ENCODE measurements around the gene SPDYE3.

The SPDYE3 gene

DNA sequence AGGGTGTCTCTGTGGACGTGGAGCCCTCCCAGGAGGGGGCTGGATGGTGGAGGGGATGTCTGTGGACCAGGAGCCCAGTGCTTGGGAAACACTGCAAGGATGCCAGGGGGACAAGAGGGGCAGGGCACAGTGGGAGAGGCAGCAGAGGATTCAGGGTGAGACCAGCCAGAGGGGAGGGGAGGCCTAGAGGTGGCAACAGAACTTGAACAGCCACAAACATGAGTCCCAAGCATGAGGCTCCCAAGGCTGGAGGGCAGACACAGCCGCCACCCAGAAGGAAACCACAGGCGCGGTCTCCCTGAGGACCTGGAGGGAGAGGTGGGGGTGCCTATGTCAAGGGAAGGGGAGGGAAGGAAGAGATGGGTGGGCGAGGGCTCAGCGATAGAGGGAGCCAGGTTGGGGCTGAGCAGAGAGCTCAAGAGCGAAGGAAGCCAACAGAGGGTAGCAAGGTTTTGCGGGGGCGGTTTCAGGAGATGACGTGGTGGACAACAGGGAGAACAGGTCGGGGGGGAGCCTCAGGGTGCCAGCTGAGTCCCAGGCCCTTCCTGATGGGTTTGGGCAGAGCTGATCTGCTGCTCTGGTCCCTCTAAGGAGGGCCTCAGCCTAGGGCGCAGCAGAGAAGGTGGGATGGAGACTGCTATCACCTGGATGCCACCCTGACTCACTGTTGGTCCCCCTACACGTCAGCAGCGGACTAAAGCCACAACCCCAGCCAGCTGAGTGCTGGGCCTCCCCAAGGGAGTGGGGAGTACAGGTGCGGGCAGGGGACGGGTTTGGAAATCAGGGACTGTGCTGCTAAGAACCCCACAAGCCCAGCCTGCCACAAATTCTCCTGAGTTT is 59.1 kb downstream of the SPDYE3 start:
- peaks cover 12% of the 10 kb centered on the region for H3K36me3 ChIP-seq (ENCODE audit: low read depth)
- H3K4me3 ChIP-seq (ENCODE audit: severe bottlenecking), result no peak overlapping the region
- no peaks in the 10 kb centered on the region for H3K4me1 ChIP-seq (ENCODE audit: insufficient read depth, poor library complexity, severe bottlenecking)
- no peaks in the 10 kb centered on the region for H3K9me3 ChIP-seq (ENCODE audit: severe bottlenecking)
- DNase-seq (ENCODE audit: low spot score) (peak; percentile 50), ATAC-seq (ENCODE audit: low read depth) (peak; percentile 15; the same call in 2 of the 3 replicates)
- H3K27me3 ChIP-seq (ENCODE audit: insufficient read depth, poor library complexity, severe bottlenecking), result no peaks in the 10 kb centered on the region
- H3K27ac ChIP-seq (ENCODE audit: poor library complexity, severe bottlenecking), result no peak overlapping the region
- TF ChIP-seq CTCF (IDR thresholded peaks at IDR 0.05; ENCODE audit: poor library complexity, severe bottlenecking), result no peak

- TF ChIP-seq CTCF (IDR thresholded peaks at IDR 0.05; ENCODE audit: poor library complexity, severe bottlenecking), result no peak
- Histone ChIP-seq H3K9me3 (ENCODE audit: severe bottlenecking) (no peaks in the 10 kb centered on the region), H3K27ac (ENCODE audit: poor library complexity, severe bottlenecking) (no peak overlapping the region), H3K4me3 (ENCODE audit: severe bottlenecking) (no peak overlapping the region), H3K36me3 (ENCODE audit: low read depth) (peaks cover 6% of the 10 kb centered on the region), H3K4me1 (ENCODE audit: insufficient read depth, poor library complexity, severe bottlenecking) (no peaks in the 10 kb centered on the region), H3K27me3 (ENCODE audit: insufficient read depth, poor library complexity, severe bottlenecking) (no peaks in the 10 kb centered on the region)
- no peak for ATAC-seq (ENCODE audit: low read depth)
- DNase-seq (ENCODE audit: low spot score), result peak; percentile 32
Measured at GRCh38 chr7:100367251-100367620, 59.7 kb downstream of the SPDYE3 start.

GRCh38 chr7:100367676-100368613 is 60.4 kb downstream of the SPDYE3 start:
- no peak overlapping the region for H3K27ac ChIP-seq (ENCODE audit: poor library complexity, severe bottlenecking)

GRCh38 chr7:100369105-100369504 is 61.6 kb downstream of the SPDYE3 start:
- TF ChIP-seq CTCF (IDR thresholded peaks at IDR 0.05; ENCODE audit: poor library complexity, severe bottlenecking), result no peak
- Histone ChIP-seq H3K27ac (ENCODE audit: poor library complexity, severe bottlenecking) (no peak overlapping the region), H3K4me3 (ENCODE audit: severe bottlenecking) (no peak overlapping the region), H3K27me3 (ENCODE audit: insufficient read depth, poor library complexity, severe bottlenecking) (no peaks in the 10 kb centered on the region), H3K4me1 (ENCODE audit: insufficient read depth, poor library complexity, severe bottlenecking) (no peaks in the 10 kb centered on the region), H3K9me3 (ENCODE audit: severe bottlenecking) (no peaks in the 10 kb centered on the region), H3K36me3 (ENCODE audit: low read depth) (no peaks in the 10 kb centered on the region)
- DNase-seq (ENCODE audit: low spot score) (no peak), ATAC-seq (ENCODE audit: low read depth) (no peak)

More at GRCh38 chr7:100367676-100368613, 60.4 kb downstream of the SPDYE3 start:
- no peak for TF ChIP-seq CTCF (IDR thresholded peaks at IDR 0.05; ENCODE audit: poor library complexity, severe bottlenecking)
- Histone ChIP-seq H3K27me3 (ENCODE audit: insufficient read depth, poor library complexity, severe bottlenecking) (no peaks in the 10 kb centered on the region), H3K9me3 (ENCODE audit: severe bottlenecking) (no peaks in the 10 kb centered on the region), H3K4me3 (ENCODE audit: severe bottlenecking) (no peak overlapping the region), H3K4me1 (ENCODE audit: insufficient read depth, poor library complexity, severe bottlenecking) (no peaks in the 10 kb centered on the region), H3K36me3 (ENCODE audit: low read depth) (no peaks in the 10 kb centered on the region; the same call in 1 of the 2 replicates)
- ATAC-seq (ENCODE audit: low read depth), result no peak
- no peak for DNase-seq (ENCODE audit: low spot score)
